Muscle layer of duodenum (tissue), 2 donors: Measurements from ENCODE around the gene BMP5.

ENCODE experiments used
- H3K27ac ChIP-seq: one replicate; pipeline ENCODE4 v1.7.0; 2013; ENCODE audit warnings: mild to moderate bottlenecking, low read length
- H3K27me3 ChIP-seq: one replicate; pipeline ENCODE4 v1.7.0; 2013; ENCODE audit warnings: low read depth, mild to moderate bottlenecking, control low read depth, low read length
- H3K36me3 ChIP-seq, 2 donors: one replicate each; pipeline ENCODE4 v1.7.0; 2013; ENCODE audit warnings: low read length in 2 of 2, control low read depth in 1 of 2, mild to moderate bottlenecking in 1 of 2; ENCODE audit not compliant: insufficient read depth in 2 of 2, control insufficient read depth in 1 of 2
- H3K4me1 ChIP-seq, 2 donors: one replicate each; pipeline ENCODE4 v1.7.0; 2013; ENCODE audit warnings: low read length in 2 of 2, mild to moderate bottlenecking in 2 of 2, control low read depth in 1 of 2, moderate library complexity in 1 of 2; ENCODE audit not compliant: insufficient read depth in 2 of 2, control insufficient read depth in 1 of 2
- H3K4me3 ChIP-seq, 2 donors: one replicate each; pipeline ENCODE4 v1.7.0; 2013; ENCODE audit warnings: low read length in 2 of 2, low read depth in 1 of 2, mild to moderate bottlenecking in 1 of 2
- H3K9me3 ChIP-seq, 2 donors: one replicate each; pipeline ENCODE4 v1.7.0; 2013; ENCODE audit warnings: low read length in 2 of 2, control low read depth in 1 of 2, mild to moderate bottlenecking in 1 of 2; ENCODE audit not compliant: control insufficient read depth in 1 of 2
- donor health status: healthy.

Gene BMP5

DNA sequence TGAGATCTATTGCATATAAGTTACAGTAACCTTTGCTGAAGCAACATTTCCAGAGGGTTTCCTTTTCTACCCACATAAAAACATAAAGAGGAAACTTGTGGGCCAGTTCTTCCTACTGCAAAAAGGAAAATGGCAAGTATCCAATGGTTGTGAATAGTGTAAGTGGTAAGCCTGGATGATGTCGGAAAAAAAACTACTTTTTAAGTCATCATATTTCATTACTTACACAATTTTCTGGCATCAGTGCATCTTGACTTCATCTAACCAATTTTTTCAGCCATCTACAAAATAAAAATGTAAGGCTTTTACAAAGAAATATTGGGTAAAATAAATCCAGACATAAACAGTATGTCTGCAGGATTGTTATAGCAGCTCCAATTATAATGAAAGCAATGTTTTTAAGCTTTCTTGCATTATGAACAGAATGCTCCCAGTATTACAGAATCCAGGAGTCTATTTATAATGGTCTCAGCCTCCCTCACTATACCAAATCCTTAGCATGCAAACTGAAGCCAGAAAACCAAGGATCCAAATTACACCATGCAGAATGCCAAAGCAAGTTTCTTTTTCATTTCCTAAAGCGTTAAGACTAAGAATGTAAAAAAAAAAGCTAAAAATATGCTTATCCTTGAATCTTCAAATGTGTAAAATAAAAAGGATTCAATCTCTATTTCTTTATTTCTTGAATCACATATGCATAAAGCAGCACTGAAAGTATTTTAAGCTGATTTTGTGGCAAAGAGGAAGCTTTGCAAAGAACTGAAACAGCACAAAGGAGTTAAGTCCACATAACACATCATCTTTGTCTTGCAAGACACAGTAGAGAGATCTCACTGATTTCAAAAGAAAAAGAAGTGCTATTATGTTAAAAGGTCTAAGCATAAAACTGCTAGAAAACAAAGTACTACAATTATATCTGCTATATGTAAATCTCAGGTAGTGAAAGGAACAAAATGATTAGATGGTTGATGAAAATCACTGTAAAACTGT is 169.6 kb downstream of the BMP5 start:
- H3K27me3 ChIP-seq = no peaks in the 10 kb centered on the region
- H3K36me3 ChIP-seq = no peaks in the 10 kb centered on the region
- no peak overlapping the region for H3K27ac ChIP-seq
- H3K4me1 ChIP-seq = no peaks in the 10 kb centered on the region
- H3K9me3 ChIP-seq = peaks cover 0 to 6% of the 10 kb centered on the region in 2 donors
- no peak overlapping the region for H3K4me3 ChIP-seq

DNA sequence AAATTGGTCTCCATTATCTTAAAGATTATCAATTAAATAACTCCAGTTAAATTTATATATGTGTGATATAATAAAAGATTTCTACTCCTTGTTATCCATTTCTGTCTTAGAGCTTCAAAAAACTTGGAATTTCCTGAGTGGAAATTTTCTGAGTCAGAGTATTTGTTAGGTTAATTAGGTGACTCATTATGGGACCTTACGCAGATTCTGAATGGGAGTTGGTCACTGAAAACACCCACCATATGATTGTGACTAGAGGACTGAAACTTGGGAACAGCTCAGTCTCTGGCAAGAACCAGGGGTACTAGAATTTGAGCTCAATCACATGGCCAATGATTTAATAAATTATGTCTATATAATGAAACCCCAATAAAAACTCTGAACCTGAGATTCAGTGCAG is 171.0 kb downstream of the BMP5 start:
- Histone ChIP-seq H3K4me1 (no peaks in the 10 kb centered on the region), H3K27me3 (no peaks in the 10 kb centered on the region), H3K9me3 (peaks cover 0 to 6% of the 10 kb centered on the region in 2 donors), H3K27ac (no peak overlapping the region), H3K36me3 (no peaks in the 10 kb centered on the region), H3K4me3 (no peak overlapping the region)
